A204.1 (cell line): Measurements from ENCODE around the gene LRBA.

ENCODE experiments used
- FAIRE-seq: peaks from 2 replicates; lab custom pipeline; 2012; peaks lifted over from hg19 to GRCh38; lab: Jason Lieb, UNC

Gene LRBA

DNA sequence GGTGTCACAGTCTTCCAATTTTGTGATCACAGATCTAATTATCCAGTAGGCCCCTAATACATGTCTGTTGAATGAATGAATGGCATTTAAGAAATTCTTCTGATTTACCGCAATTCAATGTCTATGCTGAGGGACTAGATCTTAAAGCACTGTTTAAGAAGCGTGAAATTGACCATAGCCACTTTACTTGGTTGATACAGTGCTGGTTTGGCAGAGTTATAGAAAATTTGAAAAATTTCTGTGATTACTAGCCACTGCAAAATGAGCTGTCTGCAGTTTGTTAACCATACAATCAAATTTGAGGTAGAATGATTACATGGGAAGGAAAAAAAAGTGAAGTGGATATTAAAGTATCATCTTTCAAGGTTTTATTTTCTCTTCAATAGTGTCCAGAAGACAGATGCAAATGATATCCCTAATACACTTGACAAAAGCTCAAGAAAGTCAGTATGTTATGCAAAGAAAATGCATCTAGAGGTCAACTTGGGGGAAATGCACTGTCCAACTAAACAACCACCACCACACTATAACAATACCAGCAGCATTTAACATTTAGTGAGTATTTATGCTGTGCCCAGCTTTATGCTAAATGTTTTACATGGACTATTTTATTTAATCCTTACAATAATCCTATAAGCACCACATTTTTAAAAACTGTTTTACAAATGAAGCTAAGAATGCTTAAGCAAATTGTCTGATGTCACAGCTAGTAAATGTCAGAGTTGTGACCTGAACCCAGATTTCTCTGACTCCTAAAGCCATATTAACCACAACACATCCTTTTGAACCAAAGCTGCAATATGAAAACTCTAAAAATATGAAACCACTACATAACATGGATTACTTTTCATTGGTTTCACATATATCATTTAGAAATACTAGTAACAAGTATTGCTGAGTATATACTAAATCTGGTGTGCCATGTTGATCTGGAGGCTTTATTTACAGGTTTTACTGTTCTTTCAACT, 651.1 kb downstream of the LRBA start:
- FAIRE-seq = no peak

DNA sequence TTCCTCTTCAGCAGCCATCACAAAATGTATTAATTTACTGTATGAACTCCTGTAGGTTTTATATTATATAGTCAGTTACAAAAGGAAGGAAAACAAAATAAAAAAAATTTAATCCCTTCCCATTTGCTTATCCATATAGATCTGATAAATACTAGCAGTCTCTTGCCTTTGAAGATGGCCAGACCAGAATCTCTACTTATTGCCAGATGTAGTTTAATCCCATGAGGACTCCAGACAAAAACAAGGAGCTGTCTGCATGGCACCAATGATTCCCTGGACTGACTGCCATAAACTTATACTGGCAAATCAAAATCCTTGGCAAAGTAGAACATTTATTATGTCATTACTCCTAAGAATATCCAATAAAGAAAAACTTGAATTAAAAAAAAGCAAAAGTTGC, 656.4 kb downstream of the LRBA start:
- no peak for FAIRE-seq

DNA sequence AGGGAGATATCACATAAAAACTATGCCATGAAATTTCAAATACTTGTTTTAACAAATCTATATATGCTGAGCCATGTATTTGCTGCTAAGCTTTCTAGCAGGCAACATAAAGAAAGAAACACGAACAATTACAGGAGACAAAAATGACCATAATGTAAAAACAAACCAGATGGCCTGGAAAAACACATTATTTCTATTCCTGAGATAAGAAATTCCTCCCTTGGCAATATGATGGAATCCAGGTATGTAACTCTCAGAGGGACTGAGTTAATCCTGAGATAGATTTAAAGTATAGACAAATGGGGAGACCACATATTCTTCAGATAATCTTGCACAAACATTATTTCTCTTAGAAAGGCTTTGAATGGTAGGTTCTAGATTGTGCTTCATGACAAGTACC, 657.3 kb downstream of the LRBA start:
- no peak for FAIRE-seq

- FAIRE-seq = no peak
Measured at GRCh38 chr4:150355858-150356455, 659.1 kb downstream of the LRBA start.

- no peak for FAIRE-seq
Measured at GRCh38 chr4:150355418-150355817, 659.7 kb downstream of the LRBA start.

GRCh38 chr4:150354214-150354796, 660.8 kb downstream of the LRBA start:
- no peak for FAIRE-seq

- FAIRE-seq = no peak
Measured at GRCh38 chr4:150348079-150348478, 667.0 kb downstream of the LRBA start.

- FAIRE-seq = no peak
Measured at GRCh38 chr4:150345207-150345744, 669.8 kb downstream of the LRBA start.

- no peak for FAIRE-seq
Measured at GRCh38 chr4:150343796-150344195, 671.3 kb downstream of the LRBA start.

DNA sequence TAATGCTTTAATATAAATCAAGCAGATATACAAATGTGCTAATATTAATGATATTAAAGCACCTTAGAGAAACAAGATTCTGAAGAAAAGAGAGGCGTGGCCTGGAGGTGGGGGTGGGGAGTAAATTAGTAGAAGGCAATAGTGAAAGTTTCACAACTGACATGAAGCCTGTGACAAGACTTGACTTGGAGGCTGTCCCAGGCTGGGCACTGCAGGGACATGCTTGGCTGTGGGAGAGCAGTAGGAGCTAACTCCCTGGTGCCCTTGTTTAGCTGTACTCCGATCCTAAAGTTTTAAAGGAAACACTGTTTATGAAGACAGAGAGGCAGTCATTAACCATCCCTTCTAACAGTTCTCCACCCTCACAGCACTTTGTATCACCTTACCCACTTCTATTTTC, 672.1 kb downstream of the LRBA start:
- FAIRE-seq = no peak

- no peak for FAIRE-seq
Measured at GRCh38 chr4:150337734-150338133, 677.4 kb downstream of the LRBA start.

DNA sequence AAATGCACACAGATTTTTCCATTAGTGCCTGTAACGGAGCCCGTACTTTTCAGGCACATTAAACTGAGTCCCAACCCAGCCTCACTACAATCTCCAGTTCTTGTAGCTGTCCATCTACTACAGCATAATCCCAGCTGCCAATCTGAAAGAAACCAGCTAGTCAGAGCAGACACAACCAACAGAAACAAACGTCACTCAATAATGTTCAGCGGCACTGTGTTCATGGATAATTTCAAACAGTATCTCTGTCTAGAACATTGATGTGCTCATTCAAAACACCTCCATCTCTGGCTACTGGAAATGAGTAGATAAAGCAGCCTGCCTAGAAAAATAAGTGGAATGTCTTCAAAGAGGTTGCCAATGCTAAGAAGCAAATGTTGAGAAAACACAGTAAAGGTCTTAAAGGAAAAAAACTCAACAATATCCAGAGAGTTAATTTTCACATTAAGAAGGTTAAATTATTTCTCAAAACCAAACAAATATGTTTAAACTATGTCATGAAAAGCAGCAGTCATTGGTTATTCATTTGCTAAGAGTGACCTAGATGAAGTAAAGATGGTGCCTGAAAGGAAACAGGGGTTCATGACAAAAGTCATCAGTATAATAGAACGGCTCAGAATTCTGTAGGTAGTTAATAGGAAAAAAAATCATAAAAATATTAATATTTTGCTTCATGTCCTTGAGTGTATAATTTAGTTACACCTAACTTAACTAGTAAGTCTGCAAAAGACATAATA, 678.2 kb downstream of the LRBA start:
- no peak for FAIRE-seq

DNA sequence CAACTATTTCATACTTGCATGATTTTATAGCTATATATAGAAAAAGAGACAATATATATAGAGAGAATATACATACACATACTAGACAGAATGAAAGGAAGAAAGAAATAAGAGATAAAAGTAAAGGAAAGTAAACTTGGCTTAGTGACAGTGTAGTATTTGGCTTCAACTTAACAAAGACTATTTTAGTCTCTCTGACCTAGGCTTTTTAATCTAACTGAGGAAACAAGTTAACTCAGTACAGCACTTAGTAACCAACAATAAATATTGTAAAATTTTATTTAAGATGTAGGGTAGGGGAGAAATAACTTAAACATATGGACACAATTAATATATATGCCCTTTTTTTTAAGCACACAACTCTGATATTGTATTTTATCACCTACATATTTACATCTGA, 682.1 kb downstream of the LRBA start:
- peak; percentile 21 for FAIRE-seq

DNA sequence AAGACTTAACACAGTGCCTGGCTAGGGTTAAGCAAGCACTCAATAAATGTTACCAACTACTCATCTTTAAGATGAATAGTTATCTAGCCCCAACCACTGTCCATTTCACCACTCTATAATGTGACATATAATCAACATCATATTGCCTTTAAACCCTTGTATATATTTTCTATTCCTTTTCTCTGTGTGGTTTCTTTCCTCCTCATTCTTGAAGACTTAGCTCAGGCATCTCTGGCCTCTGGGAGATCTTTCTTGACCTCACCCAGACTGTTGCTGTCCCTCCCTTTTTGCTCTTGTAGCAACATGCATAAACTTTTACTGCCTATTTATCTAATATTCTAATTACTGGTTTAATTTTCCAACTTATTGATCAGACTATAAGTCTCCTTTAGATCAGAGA, 683.0 kb downstream of the LRBA start:
- FAIRE-seq = no peak

DNA sequence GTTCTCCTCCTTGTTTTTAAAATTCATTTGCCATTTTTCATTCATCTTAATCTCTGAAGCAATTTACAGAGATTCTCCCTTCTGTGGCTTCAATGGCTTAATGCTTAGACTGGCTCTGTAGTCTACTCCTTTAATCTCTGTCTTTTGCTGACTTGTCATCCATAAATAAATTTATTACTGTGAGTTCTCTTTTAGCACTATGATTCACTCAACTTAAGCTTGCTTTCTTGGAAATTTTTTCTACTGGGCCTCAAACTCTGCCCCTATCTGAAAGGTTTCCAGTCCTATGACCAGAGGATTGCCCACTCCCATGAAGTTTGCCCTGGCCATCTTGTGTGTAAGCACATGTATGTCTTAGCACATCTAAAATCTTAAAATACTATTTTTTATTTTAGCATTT, 685.7 kb downstream of the LRBA start:
- no peak for FAIRE-seq

GRCh38 chr4:150328496-150328895, 686.6 kb downstream of the LRBA start:
- FAIRE-seq = no peak

DNA sequence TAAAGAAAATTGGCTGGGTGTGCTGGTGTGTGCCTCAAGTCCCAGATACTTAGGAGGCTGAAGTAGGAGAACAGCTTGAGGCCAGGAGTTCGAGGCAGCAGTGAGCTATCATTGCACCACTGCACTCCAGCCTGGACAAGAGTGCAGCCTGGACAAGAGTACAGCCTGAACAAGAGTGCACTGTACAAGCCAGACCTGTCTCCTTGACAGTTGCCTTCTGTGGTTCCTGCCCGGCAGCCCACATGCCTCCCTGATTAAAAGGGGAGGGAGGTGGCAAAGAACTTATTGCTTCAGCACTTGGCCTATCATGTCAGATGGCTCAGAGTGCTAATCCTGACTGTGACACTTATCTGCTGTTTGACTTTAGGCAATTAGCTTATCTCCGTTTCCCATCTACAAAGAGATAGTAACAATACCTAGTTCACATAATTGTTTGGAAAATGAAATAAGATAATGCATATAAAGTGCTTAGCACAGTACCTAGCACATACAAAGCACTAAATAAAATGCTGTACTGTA, 687.8 kb downstream of the LRBA start:
- no peak for FAIRE-seq

DNA sequence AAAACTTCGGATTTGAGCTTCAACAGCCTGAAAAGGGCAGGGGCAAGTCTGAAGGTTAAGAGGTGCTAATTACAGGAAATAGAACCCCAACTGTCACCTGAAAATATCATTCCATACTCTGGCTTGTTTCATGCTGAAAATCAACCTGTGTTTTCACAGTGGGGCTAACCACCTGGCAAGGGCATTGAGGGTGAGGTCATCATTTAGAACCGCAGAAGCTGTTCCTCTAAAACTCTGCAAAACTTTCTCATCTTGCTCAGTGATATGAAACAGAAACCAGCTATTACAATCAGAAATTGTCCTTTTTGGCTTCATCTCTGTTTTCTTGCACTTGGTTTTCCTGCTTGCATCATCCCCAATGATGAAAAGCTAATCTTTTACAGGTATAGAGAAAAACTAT, 689.2 kb downstream of the LRBA start:
- no peak for FAIRE-seq

DNA sequence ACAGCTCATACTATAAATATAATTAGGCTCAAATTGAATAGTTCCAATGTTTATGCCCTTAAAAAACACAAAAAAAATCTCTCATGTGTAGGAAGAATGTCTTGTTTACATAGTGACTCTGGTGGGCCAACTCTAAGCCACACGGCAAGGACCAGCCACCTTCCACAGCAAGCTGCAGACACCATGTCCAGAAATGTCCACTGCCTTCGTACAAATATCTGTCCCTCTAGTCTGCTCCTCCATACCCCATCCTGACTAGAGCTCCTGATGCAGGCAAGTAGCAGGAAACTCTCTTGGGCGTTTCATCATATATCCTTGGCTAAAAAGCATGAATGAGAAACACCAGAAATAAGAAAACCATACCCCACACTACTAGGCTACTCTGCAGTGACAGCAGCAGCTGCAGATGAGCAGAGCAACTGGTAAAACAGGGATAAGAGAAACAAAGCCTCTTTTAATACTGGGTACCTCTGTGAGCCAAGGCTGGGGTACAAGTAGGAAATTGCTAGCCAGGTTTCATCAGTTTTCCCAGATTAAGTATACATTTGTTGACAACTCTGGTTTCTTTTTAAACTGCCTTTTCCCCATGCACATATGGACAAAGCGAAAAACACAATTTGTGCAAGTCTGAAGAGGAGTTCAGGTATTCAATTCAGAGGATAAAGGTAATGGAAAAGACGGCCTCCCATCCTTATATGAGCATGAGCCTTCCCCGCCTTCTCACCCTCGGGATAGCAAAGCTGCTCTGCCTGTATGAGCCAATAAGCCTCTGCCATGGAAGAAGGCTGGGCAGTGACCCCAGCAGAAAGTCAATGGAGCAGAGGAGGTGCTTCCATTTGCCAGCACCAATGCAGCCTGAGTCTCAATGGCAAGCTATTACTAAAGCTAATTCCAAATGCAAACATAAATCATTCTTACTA, 691.4 kb downstream of the LRBA start:
- FAIRE-seq = no peak

DNA sequence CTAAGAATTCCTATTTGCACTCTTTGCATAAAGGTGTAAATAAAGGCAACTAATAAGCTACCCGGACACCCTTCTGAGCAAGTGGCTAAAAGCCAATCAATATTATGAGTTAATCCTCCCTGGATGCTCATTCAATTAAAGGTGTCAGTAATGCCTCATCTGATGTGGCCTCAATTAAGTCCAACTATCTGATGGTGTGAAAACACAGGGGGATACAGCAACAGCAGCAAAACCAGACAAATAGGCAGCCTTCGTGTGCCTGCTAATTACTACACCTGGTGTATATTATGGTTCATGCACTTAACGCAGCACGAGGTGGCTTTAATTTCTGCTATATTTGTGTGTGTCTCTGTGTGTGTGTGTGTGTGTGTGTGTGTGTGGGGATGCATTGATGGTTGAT, 692.4 kb downstream of the LRBA start:
- no peak for FAIRE-seq

DNA sequence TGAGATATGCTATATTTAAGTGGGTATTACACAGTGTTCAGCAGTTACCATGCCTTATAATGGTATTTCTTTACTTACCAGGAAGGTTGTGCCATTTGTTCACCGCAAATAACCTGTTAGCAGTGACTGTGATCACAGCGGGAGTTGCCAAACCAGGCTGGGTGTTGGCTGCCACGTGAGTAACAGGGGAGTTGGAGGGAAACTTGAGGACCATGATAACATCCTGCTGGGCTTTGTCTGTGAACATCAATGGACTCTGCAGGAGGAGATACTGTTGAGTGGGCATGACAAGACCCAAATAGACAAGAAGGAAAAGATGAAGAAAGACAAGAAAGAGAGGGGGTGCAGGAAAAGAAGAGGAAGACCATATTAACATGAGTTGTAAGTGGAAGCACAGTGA, 694.0 kb downstream of the LRBA start:
- FAIRE-seq = no peak
